WI38 (cell line): Measurements from ENCODE around the gene SASH1.
"Not testable (repeated sequence)": the region's sequence is repeated elsewhere in the genome, so short reads cannot be mapped to it uniquely, and the experiment has no call there.

ENCODE experiments used
- H3K4me3 ChIP-seq: 2 replicates; pipeline ENCODE4 v1.5.1; 2011; ENCODE audit warnings: low read depth, mild to moderate bottlenecking, control low read depth, low read length
- TF ChIP-seq, protein P1 (sequence below): IDR thresholded peaks from 2 replicates; pipeline ENCODE4 v1.5.1; 2012; ENCODE audit warnings: low read depth, mild to moderate bottlenecking, control low read depth, low read length

Gene SASH1

GRCh38 chr6:148367411-148368024 lies 24.9 kb downstream of the SASH1 start:
- TF ChIP-seq, protein P1, sequence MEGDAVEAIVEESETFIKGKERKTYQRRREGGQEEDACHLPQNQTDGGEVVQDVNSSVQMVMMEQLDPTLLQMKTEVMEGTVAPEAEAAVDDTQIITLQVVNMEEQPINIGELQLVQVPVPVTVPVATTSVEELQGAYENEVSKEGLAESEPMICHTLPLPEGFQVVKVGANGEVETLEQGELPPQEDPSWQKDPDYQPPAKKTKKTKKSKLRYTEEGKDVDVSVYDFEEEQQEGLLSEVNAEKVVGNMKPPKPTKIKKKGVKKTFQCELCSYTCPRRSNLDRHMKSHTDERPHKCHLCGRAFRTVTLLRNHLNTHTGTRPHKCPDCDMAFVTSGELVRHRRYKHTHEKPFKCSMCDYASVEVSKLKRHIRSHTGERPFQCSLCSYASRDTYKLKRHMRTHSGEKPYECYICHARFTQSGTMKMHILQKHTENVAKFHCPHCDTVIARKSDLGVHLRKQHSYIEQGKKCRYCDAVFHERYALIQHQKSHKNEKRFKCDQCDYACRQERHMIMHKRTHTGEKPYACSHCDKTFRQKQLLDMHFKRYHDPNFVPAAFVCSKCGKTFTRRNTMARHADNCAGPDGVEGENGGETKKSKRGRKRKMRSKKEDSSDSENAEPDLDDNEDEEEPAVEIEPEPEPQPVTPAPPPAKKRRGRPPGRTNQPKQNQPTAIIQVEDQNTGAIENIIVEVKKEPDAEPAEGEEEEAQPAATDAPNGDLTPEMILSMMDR = no peak
- H3K4me3 ChIP-seq = no peak overlapping the region

DNA sequence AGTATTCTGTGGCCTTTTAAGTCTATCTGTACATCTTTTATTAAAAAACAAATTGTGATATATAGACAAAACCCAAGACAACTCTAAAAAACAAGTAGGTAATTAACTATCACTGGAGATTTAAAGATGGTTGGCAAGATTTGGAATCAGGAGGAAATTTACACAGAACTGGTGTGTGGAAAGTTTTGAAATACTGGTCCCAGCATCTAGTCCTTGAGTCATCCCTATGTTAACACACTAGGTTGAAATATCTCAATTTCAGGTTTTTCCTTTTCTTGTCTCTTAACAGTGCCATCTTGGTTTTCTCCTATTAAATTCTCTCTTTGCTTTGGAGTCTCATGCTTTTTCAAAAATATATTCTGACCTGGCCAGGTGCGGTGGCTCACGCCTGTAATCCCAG lies 27.5 kb downstream of the SASH1 start:
- no peak overlapping the region for H3K4me3 ChIP-seq
- TF ChIP-seq, protein P1 = no peak

DNA sequence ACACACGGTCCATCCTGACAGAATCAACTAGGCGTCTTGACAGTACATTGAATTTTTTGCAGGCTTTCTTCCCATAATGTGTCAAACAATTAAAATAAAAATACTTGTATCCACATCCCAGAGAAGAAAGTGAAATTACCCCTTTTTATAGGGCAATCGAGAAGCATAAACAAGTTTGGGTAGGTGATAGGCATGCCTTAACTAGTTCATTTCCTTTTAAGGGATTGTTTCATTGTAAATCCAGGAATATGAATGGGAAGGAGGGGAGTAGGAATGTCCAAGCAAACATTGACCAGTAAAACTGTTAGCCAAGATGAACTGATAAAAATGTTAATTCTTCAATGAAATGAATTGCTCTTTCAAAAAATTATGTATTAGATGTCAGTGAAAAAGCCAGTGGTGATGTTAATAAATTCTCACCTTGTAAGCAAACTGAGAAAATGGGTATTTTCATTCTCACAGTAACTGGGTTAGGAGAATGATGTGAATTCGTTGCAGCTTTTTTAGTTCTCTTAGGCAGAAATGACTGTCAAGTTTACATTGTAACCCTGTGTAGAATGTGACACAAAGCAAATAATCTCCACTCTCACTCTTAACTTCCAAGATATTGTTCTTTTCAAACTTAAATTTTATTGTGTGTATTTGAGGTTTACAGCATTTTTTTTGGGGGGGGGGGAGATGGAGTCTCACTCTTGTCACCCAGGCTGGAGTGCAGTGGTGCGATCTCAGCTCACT lies 31.6 kb downstream of the SASH1 start:
- TF ChIP-seq, protein P1 = no peak

GRCh38 chr6:148375401-148375800 lies 32.8 kb downstream of the SASH1 start:
- TF ChIP-seq, protein P1 = no peak
- no peak overlapping the region for H3K4me3 ChIP-seq

More for the DNA sequence above, 31.6 kb downstream of the SASH1 start:
- no peak overlapping the region for H3K4me3 ChIP-seq

DNA sequence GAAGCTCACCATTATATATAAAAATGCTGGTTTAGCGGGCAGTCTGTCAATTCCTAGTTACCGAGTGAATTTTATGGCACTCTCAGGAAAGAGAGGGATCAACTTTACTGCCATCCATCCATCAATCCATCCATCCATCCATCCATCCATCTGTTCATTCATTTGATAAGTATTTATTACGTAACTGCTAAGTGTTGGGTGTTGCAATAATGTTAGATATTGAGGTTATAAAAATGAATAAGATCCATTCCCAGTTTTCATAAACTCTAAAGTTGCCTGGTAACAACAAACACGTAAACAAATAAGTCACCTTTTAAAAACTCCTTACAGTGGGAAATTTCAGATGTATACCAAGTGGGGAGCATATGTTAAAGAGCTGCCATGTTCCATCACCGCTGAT lies 36.8 kb downstream of the SASH1 start:
- TF ChIP-seq, protein P1 = no peak
- no peak overlapping the region for H3K4me3 ChIP-seq

DNA sequence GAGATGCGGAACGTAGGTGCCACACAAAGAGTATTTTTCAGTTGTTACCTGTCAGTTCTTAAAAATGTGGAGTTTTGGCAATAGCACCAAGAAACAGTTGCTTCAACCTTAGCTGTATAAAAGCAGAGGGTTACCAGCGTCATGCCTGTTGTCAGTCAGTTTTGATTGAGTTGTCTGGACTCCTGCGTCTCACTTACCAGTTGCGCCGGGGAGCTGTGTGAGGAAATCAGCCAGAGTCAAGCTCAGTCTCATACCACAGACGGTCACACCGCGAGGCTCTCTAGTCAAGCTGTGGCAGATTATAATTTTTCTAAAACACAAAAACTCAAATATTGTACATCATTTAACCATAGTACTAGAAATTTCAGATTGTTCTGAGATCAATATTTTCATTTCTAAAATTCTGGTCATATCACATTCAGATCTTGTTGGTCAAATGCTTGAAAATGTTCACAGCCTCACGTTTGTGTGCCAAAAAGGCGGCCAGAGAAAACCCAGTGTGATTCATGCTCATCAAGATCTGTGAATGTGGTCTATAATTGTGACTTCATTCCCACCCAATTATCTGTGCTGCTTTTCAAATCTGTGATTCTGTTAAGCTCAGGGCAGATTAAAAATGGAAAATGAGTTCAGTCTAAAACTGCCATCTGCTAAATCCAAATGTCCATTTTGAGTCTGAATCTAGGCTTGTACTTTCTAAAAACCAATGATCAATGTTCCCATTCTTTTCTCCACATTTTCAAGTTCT lies 37.5 kb downstream of the SASH1 start:
- no peak overlapping the region for H3K4me3 ChIP-seq
- TF ChIP-seq, protein P1 = no peak

DNA sequence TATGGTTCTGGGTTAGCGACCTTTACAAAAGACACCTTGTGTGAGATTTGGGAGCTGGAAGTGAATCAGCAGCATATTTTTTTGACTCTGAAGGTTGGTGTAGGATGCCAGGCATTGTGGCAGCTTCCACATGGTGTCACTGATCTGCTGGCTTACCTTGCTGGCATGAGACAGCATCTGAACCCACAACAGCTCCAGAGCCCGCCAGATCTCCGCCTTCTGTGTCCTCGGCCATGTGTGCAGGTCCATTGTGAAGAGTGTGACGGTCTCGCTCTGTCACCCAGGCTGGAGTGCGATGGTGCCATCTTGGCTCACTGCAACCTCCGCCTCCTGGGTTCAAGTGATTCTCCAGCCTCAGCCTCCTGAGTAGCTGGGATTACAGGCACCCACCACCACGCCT lies 39.4 kb downstream of the SASH1 start:
- H3K4me3 ChIP-seq = not testable (repeated sequence)
